Measurements from ENCODE around the gene PHTF1.

PHTF1 gene

GRCh38 chr1:113760102-113761080 lies 1.1 kb upstream of the PHTF1 start:
- TF ChIP-seq GATA2 (IDR thresholded peaks at IDR 0.05; ENCODE audit: low read depth, low read length) (no peak), GATA3 (IDR thresholded peaks at IDR 0.05; ENCODE audit: low read depth, low read length) (no peak)

- no peak for TF ChIP-seq GATA3 (IDR thresholded peaks at IDR 0.05; ENCODE audit: low read depth, low read length)
- no peak for TF ChIP-seq GATA2 (IDR thresholded peaks at IDR 0.05; ENCODE audit: low read depth, low read length)
These were observed 504 bp downstream of the PHTF1 start for GRCh38 chr1:113758631-113759332.

GRCh38 chr1:113756461-113756860 lies 2.8 kb downstream of the PHTF1 start:
- no peak for TF ChIP-seq GATA2 (IDR thresholded peaks at IDR 0.05; ENCODE audit: low read depth, low read length)
- TF ChIP-seq GATA3 (IDR thresholded peaks at IDR 0.05; ENCODE audit: low read depth, low read length) = no peak

GRCh38 chr1:113751516-113751915 lies 7.8 kb downstream of the PHTF1 start:
- TF ChIP-seq GATA2 (IDR thresholded peaks at IDR 0.05; ENCODE audit: low read depth, low read length) = no peak
- no peak for TF ChIP-seq GATA3 (IDR thresholded peaks at IDR 0.05; ENCODE audit: low read depth, low read length)

- TF ChIP-seq GATA2 (IDR thresholded peaks at IDR 0.05; ENCODE audit: low read depth, low read length) (no peak), GATA3 (IDR thresholded peaks at IDR 0.05; ENCODE audit: low read depth, low read length) (no peak)
These were observed 8.2 kb downstream of the PHTF1 start for GRCh38 chr1:113751114-113751513.

- no peak for TF ChIP-seq GATA2 (IDR thresholded peaks at IDR 0.05; ENCODE audit: low read depth, low read length)
- no peak for TF ChIP-seq GATA3 (IDR thresholded peaks at IDR 0.05; ENCODE audit: low read depth, low read length)
These were observed 9.9 kb downstream of the PHTF1 start for GRCh38 chr1:113749402-113749801.

GRCh38 chr1:113747376-113747775 lies 11.9 kb downstream of the PHTF1 start:
- TF ChIP-seq GATA2 (IDR thresholded peaks at IDR 0.05; ENCODE audit: low read depth, low read length) (no peak), GATA3 (IDR thresholded peaks at IDR 0.05; ENCODE audit: low read depth, low read length) (no peak)

- TF ChIP-seq GATA3 (IDR thresholded peaks at IDR 0.05; ENCODE audit: low read depth, low read length) (no peak), GATA2 (IDR thresholded peaks at IDR 0.05; ENCODE audit: low read depth, low read length) (no peak)
These were observed 13.9 kb downstream of the PHTF1 start for GRCh38 chr1:113745425-113745824.

GRCh38 chr1:113744114-113744513 lies 15.2 kb downstream of the PHTF1 start:
- TF ChIP-seq GATA2 (IDR thresholded peaks at IDR 0.05; ENCODE audit: low read depth, low read length) = no peak
- TF ChIP-seq GATA3 (IDR thresholded peaks at IDR 0.05; ENCODE audit: low read depth, low read length) = no peak

GRCh38 chr1:113742515-113742914 lies 16.8 kb downstream of the PHTF1 start:
- TF ChIP-seq GATA2 (IDR thresholded peaks at IDR 0.05; ENCODE audit: low read depth, low read length) (no peak), GATA3 (IDR thresholded peaks at IDR 0.05; ENCODE audit: low read depth, low read length) (no peak)

GRCh38 chr1:113734357-113735055 lies 24.8 kb downstream of the PHTF1 start:
- no peak for TF ChIP-seq GATA2 (IDR thresholded peaks at IDR 0.05; ENCODE audit: low read depth, low read length)
- no peak for TF ChIP-seq GATA3 (IDR thresholded peaks at IDR 0.05; ENCODE audit: low read depth, low read length)

GRCh38 chr1:113732802-113733201 lies 26.5 kb downstream of the PHTF1 start:
- no peak for TF ChIP-seq GATA2 (IDR thresholded peaks at IDR 0.05; ENCODE audit: low read depth, low read length)
- no peak for TF ChIP-seq GATA3 (IDR thresholded peaks at IDR 0.05; ENCODE audit: low read depth, low read length)

- TF ChIP-seq GATA2 (IDR thresholded peaks at IDR 0.05; ENCODE audit: low read depth, low read length) (no peak), GATA3 (IDR thresholded peaks at IDR 0.05; ENCODE audit: low read depth, low read length) (no peak)
These were observed 38.3 kb downstream of the PHTF1 start for GRCh38 chr1:113721010-113721409.
